Activated CD4-positive, alpha-beta memory T cell treated with anti-CD3 and anti-CD28 coated beads, Interleukin-2, amount 10 ng/mL, durations not matched to agents 7 days and 5 days (primary cell): Measurements from ENCODE around the gene BCL2A1. TPM values are rescaled to one million over a fixed set of nuclear protein-coding genes. Genes with fewer than 3 reads are reported as not detected.
"Not testable (repeated sequence)": the region's sequence is repeated elsewhere in the genome, so short reads cannot be mapped to it uniquely, and the experiment has no call there.

ENCODE experiments used
- CTCF ChIA-PET: fragments of 350-600 bp; sonication (Branson Sonifier 250); formaldehyde crosslinking; loops from one replicate; lab custom pipeline; 2021; ENCODE audit warnings: antibody characterized with exemption, inconsistent platforms; lab: Charles Lee
- POLR2A ChIA-PET: fragments of 350-600 bp; sonication (Branson Sonifier 250); formaldehyde crosslinking; loops from one replicate; lab custom pipeline; 2021; ENCODE audit warnings: antibody characterized with exemption; lab: Charles Lee
- DNase-seq: peaks from one replicate; pipeline ENCODE4 v3.0.0-alpha.2; 2020
- H3K27ac Mint-ChIP-seq: one replicate; pipeline ENCODE4 v1.8.0; 2021; ENCODE audit warnings: mild to moderate bottlenecking, mixed read lengths
- H3K27me3 Mint-ChIP-seq: one replicate; pipeline ENCODE4 v1.8.0; 2021; ENCODE audit warnings: mixed read lengths
- H3K36me3 Mint-ChIP-seq: one replicate; pipeline ENCODE4 v1.8.0; 2021; ENCODE audit warnings: low read depth, mixed read lengths
- H3K4me1 Mint-ChIP-seq: one replicate; pipeline ENCODE4 v1.8.0; 2021; ENCODE audit warnings: mixed read lengths
- H3K4me3 Mint-ChIP-seq: one replicate; pipeline ENCODE4 v1.8.0; 2021; ENCODE audit warnings: mild to moderate bottlenecking, mixed read lengths
- H3K9me3 Mint-ChIP-seq: one replicate; pipeline ENCODE4 v1.8.0; 2021; ENCODE audit warnings: mixed read lengths
- total RNA-seq, 2 experiments: library from RNA; stranded (reverse); gene quantifications; one replicate each; pipeline ENCODE4 v1.2.3, GENCODE V29; 2021

BCL2A1 gene
- total RNA-seq, 2 experiments from 2014 or later: 12.3 to 14.1 TPM

DNA sequence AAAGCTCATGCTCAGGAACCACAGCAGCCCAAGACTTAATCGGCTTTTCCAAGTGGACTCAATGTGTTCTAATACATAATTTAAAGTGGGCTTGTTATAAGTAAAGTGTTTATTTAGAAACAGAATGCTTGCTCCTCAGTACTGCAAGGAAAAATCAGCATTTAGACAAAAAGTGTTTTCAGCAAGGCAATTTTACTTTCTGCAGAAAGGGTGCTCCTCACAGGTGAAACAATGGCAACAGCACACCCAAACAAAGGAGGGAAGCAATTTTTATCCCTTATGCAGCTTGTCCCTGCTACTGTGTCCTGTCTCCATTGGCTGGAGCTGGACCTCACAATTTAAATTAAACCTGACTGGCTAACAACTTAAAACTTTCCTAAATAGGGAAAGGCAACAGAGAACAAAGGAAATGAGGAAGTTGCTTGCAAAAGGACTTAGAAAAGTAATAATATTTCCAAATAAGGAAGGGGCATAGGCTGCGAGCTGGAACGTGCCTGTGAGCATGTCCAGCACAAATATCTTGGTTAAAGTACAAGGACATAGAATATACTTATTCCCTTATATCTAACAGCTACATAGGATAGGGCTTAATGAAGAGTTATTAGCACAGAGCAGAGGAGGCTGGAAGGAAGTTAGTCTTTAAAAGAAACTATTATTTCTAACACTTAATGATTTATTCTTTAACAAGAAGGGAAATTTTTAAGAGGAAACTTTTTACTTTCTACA, 55.1 kb downstream of the BCL2A1 start:
- CTCF ChIA-PET: not testable (repeated sequence)

DNA sequence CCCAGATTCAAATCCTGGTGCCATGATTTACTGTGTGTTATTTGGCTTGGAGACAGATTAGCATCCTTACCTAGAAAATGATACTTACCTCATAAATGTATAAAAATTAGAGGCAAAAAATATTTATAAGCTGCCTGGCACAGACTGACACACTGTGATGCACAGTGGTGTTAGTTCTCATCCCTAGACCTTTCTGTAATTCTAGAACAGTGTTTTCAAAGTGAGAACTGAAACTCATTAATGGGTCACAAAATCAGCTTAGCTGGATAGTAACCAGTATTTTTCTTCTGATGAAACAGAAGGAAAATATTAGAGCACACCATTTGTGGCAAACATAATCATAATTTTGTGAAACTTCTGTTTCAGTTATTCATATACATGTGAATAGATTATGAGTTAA, 56.3 kb downstream of the BCL2A1 start:
- H3K27me3 Mint-ChIP-seq: no peaks in the 10 kb centered on the region
- POLR2A ChIA-PET: interaction anchor here (1.5 to 1.8 kb wide), 3 partner anchors 15 to 19 kb away, joined by 4 to 6 read pairs (median 5); no protein-coding TSS in a partner anchor
- peaks cover 64% of the 10 kb centered on the region for H3K9me3 Mint-ChIP-seq
- CTCF ChIA-PET: interaction anchor here (0.5 kb wide), 1 partner anchor 78 kb away, joined by 3 read pairs; no protein-coding TSS in a partner anchor
- H3K36me3 Mint-ChIP-seq: peaks cover 91% of the 10 kb centered on the region
- H3K27ac Mint-ChIP-seq: no peak overlapping the region
- no peak overlapping the region for H3K4me3 Mint-ChIP-seq
- no peak for DNase-seq
- H3K4me1 Mint-ChIP-seq: peaks cover 4% of the 10 kb centered on the region

More for the DNA sequence above, 55.1 kb downstream of the BCL2A1 start:
- Mint-ChIP-seq H3K9me3 (peaks cover 64% of the 10 kb centered on the region), H3K36me3 (peaks cover 91% of the 10 kb centered on the region)
- not testable (repeated sequence) for H3K27ac Mint-ChIP-seq, DNase-seq, H3K27me3 Mint-ChIP-seq, H3K4me3 Mint-ChIP-seq, H3K4me1 Mint-ChIP-seq
- POLR2A ChIA-PET: interaction anchor here (1.5 to 1.8 kb wide), 5 partner anchors 16 to 52 kb away, joined by 4 to 7 read pairs (median 5); no protein-coding TSS in a partner anchor

Other genes with a start within 250 kb of the BCL2A1 start
- 10 to 100 TPM; 20.2 to 22.6 TPM for gene MTHFS, start 74.2 kb downstream of the BCL2A1 start, total RNA-seq
- 10 to 100 TPM; 46.7 to 48.7 TPM for gene ZFAND6, start 88.5 kb upstream of the BCL2A1 start, total RNA-seq
- 10 to 100 TPM; 42.5 to 43.6 TPM for gene FAH, start 181.8 kb upstream of the BCL2A1 start, total RNA-seq